ENCODE measurements around the gene GNA15.

Gene GNA15

DNA sequence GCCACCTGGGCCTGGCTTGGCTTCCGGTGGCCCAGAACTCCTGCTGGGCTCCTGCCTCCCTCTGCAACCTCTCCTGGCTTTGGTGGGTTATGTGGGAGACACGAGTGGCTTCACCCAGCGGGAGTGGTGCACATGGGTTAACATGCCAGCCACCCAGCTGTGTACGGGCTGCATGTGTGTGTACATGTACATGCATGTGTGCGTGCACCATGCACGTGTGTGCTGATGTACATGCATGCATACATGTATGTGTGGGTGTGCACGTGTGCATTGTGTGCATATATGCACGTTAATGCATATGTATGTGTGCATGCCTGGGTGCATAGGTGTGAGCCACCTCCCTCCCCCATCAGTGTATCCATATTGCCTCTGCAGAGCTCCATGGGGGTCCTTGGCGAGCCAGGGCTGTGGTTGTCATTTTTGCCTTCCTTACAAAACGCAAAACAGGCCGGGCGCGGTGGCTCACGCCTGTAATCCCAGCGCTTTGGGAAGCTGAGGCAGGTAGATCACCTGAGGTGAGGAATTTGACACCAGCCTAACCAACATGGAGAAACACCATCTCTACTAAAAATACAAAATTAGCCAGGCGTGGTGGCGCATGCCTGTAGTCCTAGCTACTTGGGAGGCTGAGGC lies 29.2 kb upstream of the GNA15 start:
- no peak for DNase-seq

DNA sequence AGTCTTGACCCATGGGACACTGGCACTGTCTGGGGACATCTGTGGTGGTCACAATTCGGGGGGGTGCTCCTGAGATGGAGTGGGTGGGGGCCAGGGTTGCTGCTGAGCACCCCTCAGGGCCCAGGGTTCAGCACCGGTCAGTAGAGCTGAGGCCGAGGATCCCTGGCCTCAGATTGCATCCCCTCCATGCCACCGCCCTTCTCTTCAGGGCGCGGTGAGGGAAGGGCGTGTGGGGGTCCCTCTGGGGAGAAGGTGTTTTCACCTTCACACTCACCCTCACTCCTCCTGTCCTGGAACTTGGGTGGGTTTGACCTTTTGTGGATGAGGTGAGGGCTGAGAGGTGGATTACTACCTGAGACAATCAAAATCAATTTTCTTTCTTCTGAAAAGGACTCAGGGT lies 28.2 kb upstream of the GNA15 start:
- no peak for DNase-seq

DNA sequence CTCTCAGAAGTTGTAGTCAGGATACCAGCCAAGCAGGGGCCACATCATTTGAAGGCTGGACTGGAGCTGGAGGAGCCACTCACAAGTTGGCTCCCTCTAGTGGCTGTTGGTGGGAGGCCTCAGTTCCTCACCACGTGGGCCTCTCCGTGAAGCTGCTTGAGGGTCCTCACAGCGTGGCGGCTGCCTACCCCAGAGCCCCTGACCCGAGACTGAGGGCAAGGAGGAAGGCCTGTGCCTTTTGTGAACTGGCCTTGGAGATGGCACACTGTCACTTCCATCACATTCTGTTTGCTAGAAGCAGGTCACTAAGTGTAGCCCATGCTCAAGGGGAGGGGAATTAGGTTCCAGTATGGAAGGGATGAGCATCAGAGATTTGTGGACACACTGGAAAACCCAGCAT lies 27.1 kb upstream of the GNA15 start:
- peak; percentile 46 for DNase-seq

DNA sequence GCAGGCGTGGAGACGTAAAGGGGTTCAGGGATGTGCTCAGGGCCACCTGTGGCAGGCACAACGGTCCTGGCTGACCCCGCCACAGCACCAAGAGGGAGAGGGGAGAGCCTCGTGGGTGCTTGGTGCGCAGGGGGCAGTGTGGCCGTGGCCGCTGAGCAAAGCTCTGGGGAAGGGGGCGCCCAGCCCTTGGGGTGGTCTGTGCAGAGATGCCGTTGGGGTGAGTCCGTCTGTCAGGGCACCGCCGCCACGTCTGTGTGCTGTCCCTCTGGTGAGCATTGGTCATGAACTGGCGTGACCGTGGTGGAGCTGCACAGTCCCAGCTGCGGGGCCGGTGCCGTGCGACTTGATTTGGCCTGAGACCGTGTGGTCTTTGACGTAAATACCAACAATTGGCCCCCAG lies 26.3 kb upstream of the GNA15 start:
- no peak for DNase-seq

DNA sequence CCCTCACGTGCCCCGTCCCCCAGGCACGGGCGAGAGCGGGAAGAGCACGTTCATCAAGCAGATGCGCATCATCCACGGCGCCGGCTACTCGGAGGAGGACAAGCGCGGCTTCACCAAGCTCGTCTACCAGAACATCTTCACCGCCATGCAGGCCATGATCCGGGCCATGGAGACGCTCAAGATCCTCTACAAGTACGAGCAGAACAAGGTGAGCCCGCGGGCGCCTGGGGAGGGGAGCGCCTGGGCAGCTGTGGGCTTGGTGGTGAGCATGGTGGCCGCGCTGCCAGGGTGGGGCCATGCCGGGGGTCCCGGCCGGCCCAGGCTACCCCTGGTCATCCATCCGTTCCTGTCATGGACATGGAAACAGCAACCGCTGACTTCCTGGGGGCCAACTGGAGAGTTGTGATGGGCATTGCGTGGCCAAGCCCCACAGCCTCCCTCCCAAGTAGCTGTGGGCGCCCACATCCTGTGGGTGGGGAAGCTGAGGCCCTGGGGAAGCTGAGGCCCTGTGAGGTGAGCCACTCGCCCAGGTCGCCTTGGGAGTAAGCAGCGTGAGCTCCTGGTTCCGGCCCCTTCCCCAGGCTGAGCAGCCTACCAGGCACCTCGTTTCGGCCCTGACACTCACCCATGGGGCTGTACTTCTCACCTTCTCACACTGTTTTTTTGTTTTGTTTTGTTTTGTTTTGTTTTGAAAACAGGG lies 25.6 kb upstream of the GNA15 start:
- no peak for DNase-seq

DNA sequence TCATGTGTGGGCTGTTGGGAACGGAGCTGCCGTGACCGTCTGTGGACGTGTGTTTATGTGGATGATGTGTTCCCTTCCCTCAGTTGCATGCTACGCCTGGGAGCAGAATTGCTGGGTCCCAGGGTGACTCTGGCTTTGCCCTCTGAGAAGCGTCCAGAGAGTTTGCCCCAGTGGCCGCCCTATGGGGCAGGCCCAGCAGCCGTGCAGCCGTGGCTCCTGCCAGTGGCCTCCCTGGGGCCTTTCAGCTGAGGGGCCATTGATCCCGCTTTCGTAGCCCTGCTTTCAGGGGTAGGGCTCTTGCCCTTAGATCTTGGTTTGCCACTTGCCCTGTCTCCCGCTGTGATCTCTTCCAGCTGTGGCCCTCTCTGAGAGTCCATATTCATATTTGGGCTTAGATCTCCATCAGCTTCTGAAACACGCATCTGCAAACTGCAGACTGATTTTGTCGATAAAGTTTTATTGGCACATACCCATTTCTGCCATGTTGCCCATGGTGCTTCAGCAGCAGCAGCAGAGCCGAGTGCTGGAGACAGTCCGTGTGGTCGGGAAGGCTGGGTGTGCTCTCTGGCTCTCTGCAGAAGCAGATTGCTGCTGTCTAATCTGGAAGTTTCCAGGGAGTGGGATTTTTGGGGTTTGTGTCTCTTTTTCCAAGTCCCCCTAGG lies 24.1 kb upstream of the GNA15 start:
- DNase-seq: no peak

DNA sequence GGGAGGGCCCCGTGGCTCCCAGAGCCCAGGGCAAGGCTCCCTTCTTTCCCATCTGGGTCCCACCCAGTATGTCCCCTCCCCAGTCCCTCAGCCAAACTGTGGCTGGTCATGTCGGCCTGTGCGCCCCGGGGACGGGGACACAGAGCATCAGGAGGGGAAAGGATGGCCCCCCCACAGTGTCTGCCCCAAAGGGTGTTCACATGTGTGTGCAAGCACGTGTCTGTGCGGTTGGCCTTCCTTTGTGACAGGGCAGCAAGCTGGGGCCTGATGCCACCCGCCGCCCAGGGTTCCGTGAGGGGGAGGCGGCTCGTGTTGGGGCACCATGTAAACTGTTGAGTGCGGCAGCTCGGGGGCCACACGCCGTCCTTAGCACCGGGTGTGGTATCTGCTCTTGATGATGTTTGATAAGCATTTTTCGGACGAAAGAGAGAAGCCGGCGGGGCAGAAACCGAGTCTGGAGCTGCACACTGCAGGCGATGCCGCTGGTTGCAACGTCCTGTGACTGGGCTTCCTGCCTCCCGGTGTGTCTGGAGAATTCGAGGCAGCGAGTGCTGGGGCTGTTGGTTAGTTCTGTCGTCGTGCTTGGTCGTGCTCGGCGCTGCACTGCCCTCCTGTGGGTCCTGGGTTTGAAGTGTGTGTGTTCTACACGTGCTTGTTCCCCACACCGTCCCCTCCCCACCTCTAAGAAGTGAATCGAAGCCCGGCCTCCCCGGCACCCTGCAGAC lies 23.3 kb upstream of the GNA15 start:
- no peak for DNase-seq

DNA sequence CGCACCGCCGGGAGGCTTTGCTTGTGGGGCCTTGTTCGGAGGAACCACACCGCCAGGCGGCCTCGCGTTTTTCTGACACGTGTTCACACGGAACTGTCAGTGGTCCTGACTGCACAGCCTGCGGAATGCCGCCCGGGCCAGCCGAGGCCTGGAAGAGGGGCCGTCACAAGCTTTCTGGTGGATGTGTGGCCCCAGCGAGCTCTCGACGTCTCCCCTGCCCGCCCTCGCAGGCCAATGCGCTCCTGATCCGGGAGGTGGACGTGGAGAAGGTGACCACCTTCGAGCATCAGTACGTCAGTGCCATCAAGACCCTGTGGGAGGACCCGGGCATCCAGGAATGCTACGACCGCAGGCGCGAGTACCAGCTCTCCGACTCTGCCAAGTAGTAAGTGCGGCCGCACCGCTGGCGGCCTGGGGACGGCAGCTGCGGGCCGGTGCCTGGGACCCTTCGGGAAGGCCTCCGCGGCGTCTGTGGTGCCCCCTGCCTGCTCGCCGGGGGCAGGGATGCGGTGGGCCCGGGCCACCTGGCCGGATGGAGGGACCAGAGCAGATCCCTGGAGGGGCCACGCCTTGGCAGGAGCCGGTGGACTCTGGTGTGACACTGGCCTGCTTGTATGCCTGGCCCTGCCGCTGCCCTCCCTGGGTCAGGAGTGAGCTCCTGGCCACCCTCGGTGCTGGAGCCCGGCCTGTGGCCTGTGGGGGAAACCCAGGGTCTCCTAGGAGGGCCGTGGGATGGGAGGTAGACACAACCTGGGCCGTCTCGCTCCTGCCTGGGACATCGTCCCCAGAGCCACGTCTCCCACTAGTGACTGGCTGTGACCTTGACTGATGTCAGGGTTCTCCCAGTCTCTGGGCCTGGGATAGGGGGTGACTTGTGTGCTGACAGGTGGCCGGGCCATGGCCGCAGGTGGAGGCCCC lies 22.5 kb upstream of the GNA15 start:
- DNase-seq: no peak

DNA sequence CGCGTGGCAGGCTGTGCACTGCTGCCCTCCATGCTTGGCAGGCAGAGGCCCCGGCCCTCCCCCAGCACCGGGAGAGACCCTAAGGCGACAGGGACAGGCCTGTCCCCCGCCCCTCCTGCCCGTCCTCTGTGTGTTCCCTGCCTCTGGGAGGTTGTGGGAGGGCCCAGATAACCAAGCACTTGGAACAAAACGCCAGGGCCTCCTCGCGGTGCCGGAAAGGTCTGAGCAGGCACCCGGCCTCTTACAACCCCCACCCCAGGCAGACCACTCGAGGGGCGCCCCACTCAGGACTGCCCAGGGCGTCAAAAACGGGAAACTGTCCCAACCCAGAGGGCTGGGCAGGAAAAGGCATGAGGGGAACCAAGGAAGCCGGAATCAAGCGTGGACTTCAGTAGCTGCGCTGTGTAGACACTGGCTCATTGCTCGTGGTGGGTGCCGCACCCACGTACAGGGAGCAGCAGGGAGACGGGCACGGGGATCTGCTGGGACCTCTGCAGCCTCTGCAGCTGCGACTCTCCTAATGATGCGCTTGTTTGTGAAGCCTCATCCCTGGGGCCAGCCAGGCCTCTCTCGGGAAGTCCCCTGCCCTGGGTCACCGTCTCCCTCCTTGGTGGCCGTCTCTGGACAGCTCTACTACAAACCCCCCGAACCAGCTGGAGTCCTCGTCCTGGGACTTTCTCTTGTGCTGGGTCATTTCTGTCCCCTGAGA lies 21.7 kb upstream of the GNA15 start:
- DNase-seq: no peak

DNA sequence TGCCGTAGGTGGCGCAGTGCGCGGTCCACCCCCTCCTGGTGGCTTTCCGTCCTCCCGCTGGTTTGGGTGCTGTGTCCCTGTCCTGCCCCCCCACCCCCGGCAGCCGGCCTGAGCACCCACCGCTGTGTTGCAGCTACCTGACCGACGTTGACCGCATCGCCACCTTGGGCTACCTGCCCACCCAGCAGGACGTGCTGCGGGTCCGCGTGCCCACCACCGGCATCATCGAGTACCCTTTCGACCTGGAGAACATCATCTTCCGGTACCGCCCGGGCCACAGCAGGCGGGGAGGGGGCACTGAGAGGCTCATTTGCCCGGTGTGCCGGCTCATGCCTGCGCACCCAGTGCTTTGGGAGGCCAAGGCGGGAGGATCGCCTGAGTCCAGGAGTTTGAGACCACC lies 21.0 kb upstream of the GNA15 start:
- no peak for DNase-seq

DNA sequence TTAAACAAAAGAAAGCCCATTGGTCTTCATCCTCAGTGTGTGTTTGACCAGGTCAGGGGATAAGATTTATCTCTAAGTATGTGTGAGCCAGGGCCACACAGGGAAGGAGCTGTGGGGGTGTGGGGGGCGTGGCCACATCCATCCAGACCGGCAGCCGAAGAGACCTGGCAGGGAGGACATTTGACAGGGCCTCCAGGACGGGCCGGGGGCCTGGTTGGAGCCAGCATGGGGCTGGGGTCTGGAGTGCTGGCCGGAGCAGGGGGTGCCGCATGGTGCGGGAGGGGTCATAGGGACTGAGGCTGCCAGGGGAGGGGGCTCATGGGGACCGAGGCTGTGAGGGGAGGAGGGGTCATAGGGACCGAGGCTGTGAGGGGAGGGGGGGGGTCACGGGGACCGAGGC lies 20.4 kb upstream of the GNA15 start:
- no peak for DNase-seq

DNA sequence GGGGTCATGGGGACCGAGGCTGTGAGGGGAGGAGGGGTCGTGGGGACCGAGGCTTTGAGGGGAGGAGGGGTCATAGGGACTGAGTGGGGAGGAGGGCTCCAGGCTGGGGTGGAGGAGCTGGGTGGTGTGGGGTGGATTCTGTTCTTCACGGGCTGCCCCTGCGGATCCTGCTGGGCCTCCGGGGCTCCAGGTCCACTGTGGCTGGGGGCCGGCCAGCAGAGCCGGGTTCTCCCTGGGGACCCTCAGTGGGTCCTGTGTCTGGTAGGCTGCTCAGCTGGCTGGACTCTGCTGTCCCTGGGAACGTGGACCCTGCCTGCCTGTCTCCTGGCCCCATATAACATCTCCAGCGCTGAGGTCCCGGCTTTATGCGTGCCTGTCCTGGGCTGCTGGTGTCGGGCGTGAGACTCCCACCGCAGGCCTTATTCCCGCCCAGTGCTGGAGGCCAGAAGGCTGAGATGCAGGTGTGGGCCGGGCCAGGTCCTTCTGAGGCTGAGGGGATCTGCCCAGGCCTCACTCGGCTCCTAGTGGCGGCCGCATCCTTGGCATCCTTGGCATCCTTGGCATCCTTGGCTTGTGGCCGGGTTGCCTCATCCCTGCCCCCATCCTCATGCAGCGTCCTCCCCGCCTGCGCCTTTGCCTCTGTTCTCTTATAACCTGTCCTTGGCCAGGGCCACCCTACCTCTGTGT lies 19.8 kb upstream of the GNA15 start:
- DNase-seq: no peak

DNA sequence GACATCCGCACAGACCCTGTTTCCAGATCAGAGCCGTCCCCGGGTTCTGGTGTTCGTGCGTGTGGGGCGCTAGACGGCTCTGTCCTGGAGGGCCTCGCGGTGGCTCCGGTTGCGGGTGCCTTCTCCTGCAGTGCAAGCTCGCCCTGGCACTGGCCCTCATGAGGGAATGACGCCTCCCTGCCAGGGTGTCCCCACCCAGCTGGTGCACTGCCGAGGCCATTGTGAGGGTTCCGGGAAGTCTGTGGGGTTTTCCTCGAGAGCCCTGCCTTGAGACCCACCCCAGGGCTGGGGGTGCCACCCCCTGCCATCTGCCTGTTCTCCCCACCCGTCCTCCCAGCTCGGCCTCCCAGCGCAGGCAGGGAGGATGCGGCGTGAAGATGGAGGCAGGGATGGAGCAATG lies 19.2 kb upstream of the GNA15 start:
- DNase-seq: no peak

DNA sequence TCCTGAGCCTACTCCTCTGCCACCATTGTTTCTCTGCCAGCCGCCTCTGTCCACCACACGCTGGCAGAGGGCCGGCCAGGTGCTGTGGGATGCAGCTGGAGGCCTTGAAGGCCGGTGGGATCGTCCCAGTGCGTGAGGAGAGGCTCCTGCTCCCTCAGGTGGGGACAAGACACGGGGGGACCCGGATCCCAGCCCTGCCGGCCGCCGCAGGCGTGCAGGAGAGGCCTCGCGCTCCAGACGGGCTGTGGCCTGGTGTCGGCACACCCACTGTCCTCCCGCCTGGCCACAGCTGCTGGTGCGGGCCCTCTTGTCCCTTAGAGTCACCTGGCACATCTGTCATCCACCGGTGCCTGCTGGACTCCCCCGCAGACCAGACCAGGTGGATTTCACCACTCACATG lies 18.1 kb upstream of the GNA15 start:
- no peak for DNase-seq

DNA sequence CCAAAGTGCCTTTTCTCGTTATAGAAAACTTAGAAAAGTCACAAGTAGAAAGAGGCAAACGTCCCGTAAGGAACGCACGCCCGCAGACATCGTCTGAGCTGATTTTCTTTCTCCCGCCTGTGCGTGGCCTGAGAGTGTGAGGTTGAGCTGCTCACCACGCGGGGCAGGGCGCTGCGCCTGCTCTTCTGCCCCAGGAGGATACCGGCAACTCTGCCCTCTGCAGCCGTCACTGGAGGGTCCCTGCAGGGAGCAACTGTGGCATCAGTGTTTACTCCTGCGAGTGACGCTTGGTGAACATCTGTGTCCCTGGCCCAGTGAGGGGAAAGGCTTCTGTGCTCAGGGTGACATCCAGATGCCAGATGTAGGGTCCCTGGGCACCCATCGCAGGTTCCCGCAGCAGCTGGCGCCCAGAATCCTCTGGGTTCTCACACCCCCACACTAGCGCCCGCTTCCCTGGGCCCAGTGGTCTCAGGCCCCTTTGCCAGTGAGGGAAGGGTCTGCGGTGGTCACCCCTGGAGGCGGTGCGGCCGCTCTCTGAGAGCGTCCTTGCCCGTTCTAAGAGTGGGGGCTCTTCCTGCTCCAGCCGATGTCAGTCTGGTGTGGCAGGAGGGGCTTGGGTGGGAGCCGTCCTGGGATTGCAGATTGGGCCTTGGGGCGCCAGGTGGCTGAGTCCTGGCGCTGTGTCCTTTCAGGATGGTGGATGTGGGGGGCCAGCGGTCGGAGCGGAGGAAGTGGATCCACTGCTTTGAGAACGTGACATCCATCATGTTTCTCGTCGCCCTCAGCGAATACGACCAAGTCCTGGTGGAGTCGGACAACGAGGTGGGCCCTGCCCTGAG lies 17.4 kb upstream of the GNA15 start:
- DNase-seq: no peak

DNA sequence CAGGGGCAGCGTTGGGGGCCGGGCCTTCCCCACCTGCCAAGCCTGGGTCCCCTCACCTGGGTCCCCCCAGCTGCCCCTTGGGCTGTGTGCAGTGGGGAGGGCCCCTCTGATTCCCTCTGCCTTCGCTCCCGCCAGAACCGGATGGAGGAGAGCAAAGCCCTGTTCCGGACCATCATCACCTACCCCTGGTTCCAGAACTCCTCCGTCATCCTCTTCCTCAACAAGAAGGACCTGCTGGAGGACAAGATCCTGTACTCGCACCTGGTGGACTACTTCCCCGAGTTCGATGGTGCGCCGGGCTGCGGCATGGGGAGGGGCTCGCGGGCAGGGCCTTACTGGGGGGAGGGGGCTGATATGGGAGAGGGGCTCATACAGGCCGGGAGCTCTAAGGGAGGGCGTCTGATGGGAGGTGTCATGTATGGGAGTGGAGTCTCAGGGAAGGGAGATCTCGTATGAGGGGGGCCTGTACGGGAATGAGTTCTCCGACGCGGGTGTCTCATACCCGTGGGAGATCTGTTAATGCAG lies 16.7 kb upstream of the GNA15 start:
- no peak for DNase-seq

DNA sequence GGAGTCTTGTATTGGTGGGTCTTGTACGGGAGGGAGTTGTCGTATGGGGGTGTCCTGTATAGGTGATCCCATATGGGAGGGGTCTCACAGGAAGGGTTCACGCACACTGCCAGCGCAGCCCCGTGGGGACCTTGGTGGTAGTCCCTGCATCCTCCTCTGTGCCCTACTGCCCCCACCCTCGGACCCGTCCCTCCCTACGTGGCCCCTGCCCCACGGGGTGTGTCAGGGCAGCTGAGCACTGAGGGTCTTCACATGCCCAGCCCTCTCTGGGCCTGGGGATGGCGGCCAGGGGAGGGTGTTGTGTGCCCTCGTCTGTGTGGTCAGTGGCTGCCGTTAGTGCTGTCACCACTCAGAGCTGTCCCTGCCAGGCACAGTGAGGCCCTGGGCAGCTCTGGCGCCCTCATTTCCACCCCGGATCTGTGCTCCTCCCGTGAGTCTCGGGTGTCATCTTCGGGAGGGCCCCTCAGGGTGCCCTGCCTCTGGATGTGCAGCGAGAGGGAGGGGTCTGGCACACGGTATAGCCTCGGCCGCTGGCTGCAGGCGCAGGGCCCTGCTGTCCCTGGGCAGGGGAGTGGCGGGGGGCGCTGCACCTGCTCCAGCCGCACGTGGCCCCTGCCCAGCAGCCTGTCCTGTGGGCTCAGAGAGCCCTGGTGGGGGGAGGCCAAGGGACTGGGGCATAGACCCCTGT lies 16.0 kb upstream of the GNA15 start:
- no peak for DNase-seq

DNA sequence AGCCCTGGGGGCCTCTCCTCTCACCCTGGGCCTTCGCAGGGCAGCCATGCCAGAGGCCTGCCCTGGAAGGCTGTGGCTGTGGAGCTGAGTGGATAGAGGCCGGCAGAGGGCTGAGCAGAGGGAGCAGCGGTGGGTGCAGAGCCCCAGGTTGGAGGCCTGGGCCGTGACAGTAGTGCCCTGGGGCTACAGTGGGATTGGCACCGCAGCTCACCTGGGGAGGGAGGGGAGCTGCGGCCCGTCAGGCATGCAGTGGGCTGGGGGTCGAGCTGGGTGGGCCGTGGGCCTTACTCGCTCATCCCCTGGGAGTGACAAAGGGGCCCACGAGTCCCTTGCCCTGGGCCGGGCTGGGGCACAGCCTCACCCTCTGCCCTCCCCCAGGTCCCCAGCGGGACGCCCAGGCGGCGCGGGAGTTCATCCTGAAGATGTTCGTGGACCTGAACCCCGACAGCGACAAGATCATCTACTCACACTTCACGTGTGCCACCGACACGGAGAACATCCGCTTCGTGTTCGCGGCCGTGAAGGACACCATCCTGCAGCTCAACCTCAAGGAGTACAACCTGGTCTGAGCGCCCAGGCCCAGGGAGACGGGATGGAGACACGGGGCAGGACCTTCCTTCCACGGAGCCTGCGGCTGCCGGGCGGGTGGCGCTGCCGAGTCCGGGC lies 15.1 kb upstream of the GNA15 start:
- DNase-seq: no peak

DNA sequence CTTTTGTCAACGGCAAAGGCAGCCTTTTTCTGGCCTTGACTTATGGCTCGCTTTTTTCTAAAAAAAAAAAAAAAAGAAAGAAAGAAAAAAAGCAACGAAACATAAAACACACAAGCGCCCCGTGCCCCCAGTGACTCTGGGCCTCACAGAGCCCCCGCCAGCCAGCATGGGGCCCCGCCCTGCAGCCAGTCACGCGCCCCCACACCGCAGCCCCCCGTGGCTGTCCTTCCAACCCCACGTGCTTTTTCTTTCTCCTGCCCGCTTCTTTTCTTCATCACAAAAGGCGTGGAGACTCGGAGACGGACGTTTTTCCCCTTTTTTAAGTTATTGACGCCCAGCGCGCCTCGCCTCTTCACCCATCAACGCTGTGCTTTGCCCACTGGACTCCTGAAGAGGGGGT lies 14.4 kb upstream of the GNA15 start:
- DNase-seq: no peak
